ENCODE data around the gene C16orf74. TPM values are rescaled to one million over a fixed set of nuclear protein-coding genes. Genes with fewer than 3 reads are reported as not detected.

The C16orf74 gene
- total RNA-seq, 4 donors from 2014 or later: 1.3 TPM; not detected in 3

- no peak for ATAC-seq
- in situ Hi-C loops (cut with MboI; ENCODE audit: low sequenced_read_pairs in 4 of 4) (no loop called here), intact Hi-C loops (cut with DNase I; ENCODE audit: low total_unique reads) (loop anchor here (5.0 kb wide), 1 partner anchor 78 kb away; no protein-coding TSS in a partner anchor)
- Histone ChIP-seq H3K27me3 (no peaks in the 10 kb centered on the region), H3K36me3 (peaks cover 0 to 5% of the 10 kb centered on the region in 2 donors), H3K27ac (no peak overlapping the region), H3K4me3 (no peak overlapping the region), H3K9me3 (no peaks in the 10 kb centered on the region), H3K4me1 (peaks cover 7 to 9% of the 10 kb centered on the region in 2 donors)
- DNase-seq: no peak
- TF ChIP-seq CTCF (IDR thresholded peaks at IDR 0.05 in 4 of 5, conservative IDR thresholded peaks at IDR 0.05 in 1 of 5) (no peak), POLR2A (IDR thresholded peaks at IDR 0.05) (no peak)
Observed at GRCh38 chr16:85678821-85679220, 72.1 kb downstream of the C16orf74 start.

- no peaks in the 10 kb centered on the region for H3K27me3 ChIP-seq
- no peak overlapping the region for H3K27ac ChIP-seq
- H3K36me3 ChIP-seq: peaks cover 0 to 10% of the 10 kb centered on the region in 2 donors
- H3K9me3 ChIP-seq: no peaks in the 10 kb centered on the region
- no peak overlapping the region for H3K4me3 ChIP-seq
- DNase-seq (no peak), ATAC-seq (no peak)
- intact Hi-C loops (cut with DNase I; ENCODE audit: low total_unique reads) (loop anchor here (5.0 kb wide), 1 partner anchor 79 kb away; no protein-coding TSS in a partner anchor), in situ Hi-C loops (cut with MboI; ENCODE audit: low sequenced_read_pairs in 4 of 4) (no loop called here)
- peaks cover 9 to 12% of the 10 kb centered on the region in 2 donors for H3K4me1 ChIP-seq
- TF ChIP-seq CTCF (IDR thresholded peaks at IDR 0.05 in 4 of 5, conservative IDR thresholded peaks at IDR 0.05 in 1 of 5) (no peak), POLR2A (IDR thresholded peaks at IDR 0.05) (no peak)
Observed at GRCh38 chr16:85678016-85678415, 72.9 kb downstream of the C16orf74 start.

- Histone ChIP-seq H3K4me3 (no peak overlapping the region), H3K9me3 (no peaks in the 10 kb centered on the region), H3K4me1 (peaks cover 5 to 8% of the 10 kb centered on the region in 2 donors), H3K36me3 (peaks cover 0 to 16% of the 10 kb centered on the region in 2 donors), H3K27me3 (no peaks in the 10 kb centered on the region), H3K27ac (no peak overlapping the region)
- in situ Hi-C loops (cut with MboI; ENCODE audit: low sequenced_read_pairs in 4 of 4): no loop called here
- TF ChIP-seq CTCF (IDR thresholded peaks at IDR 0.05 in 4 of 5, conservative IDR thresholded peaks at IDR 0.05 in 1 of 5): no peak
- no peak for TF ChIP-seq POLR2A (IDR thresholded peaks at IDR 0.05)
- intact Hi-C loops (cut with DNase I; ENCODE audit: low total_unique reads): loop anchor here (5.0 kb wide), 1 partner anchor 80 kb away; no protein-coding TSS in a partner anchor
- no peak for ATAC-seq
- DNase-seq: no peak
Observed at GRCh38 chr16:85677383-85677967, 73.4 kb downstream of the C16orf74 start.

DNA sequence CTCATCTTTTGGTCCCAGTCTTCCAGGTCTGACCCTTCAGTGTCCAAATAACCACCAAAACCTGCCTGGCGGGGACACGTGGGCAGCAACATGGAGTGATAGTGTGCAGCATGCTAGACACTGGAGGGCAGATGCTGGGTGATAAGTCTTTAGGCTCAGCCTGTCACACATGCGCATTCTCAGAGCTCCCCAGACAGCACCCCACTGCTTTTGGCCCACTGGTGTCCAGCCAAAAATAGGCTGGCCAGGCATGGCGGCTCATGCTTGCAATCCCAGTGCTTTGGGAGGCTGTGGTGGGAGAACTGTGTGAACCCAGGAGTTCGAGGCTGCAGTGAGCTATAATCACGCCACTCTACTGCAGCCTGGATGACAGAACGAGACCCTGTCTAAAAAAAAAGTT lies 74.4 kb downstream of the C16orf74 start:
- intact Hi-C loops (cut with DNase I; ENCODE audit: low total_unique reads): loop anchor here (5.0 kb wide), 1 partner anchor 81 kb away; no protein-coding TSS in a partner anchor

More for the DNA sequence above, 74.4 kb downstream of the C16orf74 start:
- Histone ChIP-seq H3K4me3 (no peak overlapping the region), H3K9me3 (no peaks in the 10 kb centered on the region), H3K27ac (no peak overlapping the region), H3K36me3 (peaks cover 0 to 26% of the 10 kb centered on the region in 2 donors), H3K27me3 (no peaks in the 10 kb centered on the region), H3K4me1 (peaks cover 5 to 8% of the 10 kb centered on the region in 2 donors)
- TF ChIP-seq CTCF (IDR thresholded peaks at IDR 0.05 in 4 of 5, conservative IDR thresholded peaks at IDR 0.05 in 1 of 5) (no peak), POLR2A (IDR thresholded peaks at IDR 0.05) (no peak)
- DNase-seq: no peak
- in situ Hi-C loops (cut with MboI; ENCODE audit: low sequenced_read_pairs in 4 of 4): no loop called here
- ATAC-seq: no peak

Measured in gastrocnemius medialis (tissue), 4 donors.